Measurements from ENCODE around the gene RNF141. TPM values are rescaled to one million over a fixed set of nuclear protein-coding genes. Genes with fewer than 3 reads are reported as not detected.

Gene RNF141
- total RNA-seq, 1 experiment from 2014 or later, result 74.8 TPM

GRCh38 chr11:10564696-10565318, 23.8 kb upstream of the RNF141 start:
- no peaks in the 10 kb centered on the region for H3K27me3 Mint-ChIP-seq (ENCODE audit: insufficient read depth, unreplicated experiment)
- DNase-seq, result peak in 1 of 2 experiments; percentile 16
- H3K36me3 Mint-ChIP-seq (ENCODE audit: insufficient read depth, unreplicated experiment), result no peaks in the 10 kb centered on the region
- H3K9me3 Mint-ChIP-seq (ENCODE audit: unreplicated experiment), result no peaks in the 10 kb centered on the region
- H3K27ac Mint-ChIP-seq (ENCODE audit: unreplicated experiment), result no peak overlapping the region
- ChIA-PET POLR2A (no interaction called here), CTCF (interaction anchor here (0.6 to 0.9 kb wide), 4 partner anchors 24 to 899 kb away, joined by 3 to 4 read pairs (median 3); partner anchors contain the start of gene RNF141)
- no peaks in the 10 kb centered on the region for H3K9me3 ChIP-seq
- peaks cover 9% of the 10 kb centered on the region for H3K4me1 Mint-ChIP-seq (ENCODE audit: low read depth, unreplicated experiment)
- no peak overlapping the region for H3K4me3 Mint-ChIP-seq (ENCODE audit: unreplicated experiment)
- intact Hi-C loops (cut with micrococcal nuclease; ENCODE audit: unreplicated experiment), result loop anchor here (1.0 kb wide), 1 partner anchor 170 kb away; no protein-coding TSS in a partner anchor
- no peaks in the 10 kb centered on the region for H3K36me3 ChIP-seq (ENCODE audit: control insufficient read depth, insufficient read depth, low read length)
- H3K27me3 ChIP-seq (replicated peaks; ENCODE audit: control insufficient read depth, insufficient read depth, low read length), result no peaks in the 10 kb centered on the region
- H3K4me1 ChIP-seq, result peaks cover 7% of the 10 kb centered on the region; the same call in 1 of the 2 replicates
- BruUV-seq (replicated peaks), result no TSS peak
- H3K4me3 ChIP-seq (ENCODE audit: low read depth, low read length), result no peak overlapping the region
- TF ChIP-seq CTCF (IDR thresholded peaks at IDR 0.05; ENCODE audit: insufficient read depth in 1 of 2, low read depth in 1 of 2, low read length in 1 of 2, severe bottlenecking in 1 of 2, unreplicated experiment in 1 of 2), result peak in 1 of 2 experiments; percentile 22

- no peaks in the 10 kb centered on the region for H3K36me3 ChIP-seq (ENCODE audit: control insufficient read depth, insufficient read depth, low read length)
- CTCF ChIA-PET, result interaction anchor here (0.6 kb wide), 1 partner anchor 898 kb away, joined by 3 read pairs; no protein-coding TSS in a partner anchor
- peaks cover 9% of the 10 kb centered on the region for H3K4me1 Mint-ChIP-seq (ENCODE audit: low read depth, unreplicated experiment)
- no TSS peak for BruUV-seq (replicated peaks)
- intact Hi-C loops (cut with micrococcal nuclease; ENCODE audit: unreplicated experiment), result loop anchor here (1.0 kb wide), 1 partner anchor 171 kb away; no protein-coding TSS in a partner anchor
- POLR2A ChIA-PET, result no interaction called here
- H3K9me3 ChIP-seq, result no peaks in the 10 kb centered on the region
- H3K27me3 Mint-ChIP-seq (ENCODE audit: insufficient read depth, unreplicated experiment), result no peaks in the 10 kb centered on the region
- H3K4me3 Mint-ChIP-seq (ENCODE audit: unreplicated experiment), result no peak overlapping the region
- no peaks in the 10 kb centered on the region for H3K36me3 Mint-ChIP-seq (ENCODE audit: insufficient read depth, unreplicated experiment)
- H3K4me1 ChIP-seq, result peaks cover 9% of the 10 kb centered on the region; the same call in 1 of the 2 replicates
- no peaks in the 10 kb centered on the region for H3K27me3 ChIP-seq (replicated peaks; ENCODE audit: control insufficient read depth, insufficient read depth, low read length)
- H3K4me3 ChIP-seq (ENCODE audit: low read depth, low read length), result no peak overlapping the region
- H3K27ac Mint-ChIP-seq (ENCODE audit: unreplicated experiment), result no peak overlapping the region
- no peak for DNase-seq
- no peak for TF ChIP-seq CTCF (IDR thresholded peaks at IDR 0.05; ENCODE audit: insufficient read depth in 1 of 2, low read depth in 1 of 2, low read length in 1 of 2, severe bottlenecking in 1 of 2, unreplicated experiment in 1 of 2)
- H3K9me3 Mint-ChIP-seq (ENCODE audit: unreplicated experiment), result no peaks in the 10 kb centered on the region
These were observed 23.0 kb upstream of the RNF141 start for GRCh38 chr11:10564030-10564429.

- H3K9me3 ChIP-seq, result no peaks in the 10 kb centered on the region
- no peak overlapping the region for H3K4me3 ChIP-seq (ENCODE audit: low read depth, low read length)
- H3K9me3 Mint-ChIP-seq (ENCODE audit: unreplicated experiment), result no peaks in the 10 kb centered on the region
- ChIA-PET POLR2A (no interaction called here), CTCF (no interaction called here)
- H3K4me3 Mint-ChIP-seq (ENCODE audit: unreplicated experiment), result no peak overlapping the region
- H3K36me3 ChIP-seq (ENCODE audit: control insufficient read depth, insufficient read depth, low read length), result no peaks in the 10 kb centered on the region
- H3K4me1 Mint-ChIP-seq (ENCODE audit: low read depth, unreplicated experiment), result peaks cover 13% of the 10 kb centered on the region
- no peak for DNase-seq
- no TSS peak for BruUV-seq (replicated peaks)
- H3K27ac Mint-ChIP-seq (ENCODE audit: unreplicated experiment), result no peak overlapping the region
- peaks cover 16% of the 10 kb centered on the region; the same call in 1 of the 2 replicates for H3K4me1 ChIP-seq
- H3K27me3 Mint-ChIP-seq (ENCODE audit: insufficient read depth, unreplicated experiment), result no peaks in the 10 kb centered on the region
- TF ChIP-seq CTCF (IDR thresholded peaks at IDR 0.05; ENCODE audit: insufficient read depth in 1 of 2, low read depth in 1 of 2, low read length in 1 of 2, severe bottlenecking in 1 of 2, unreplicated experiment in 1 of 2), result no peak
- no peaks in the 10 kb centered on the region for H3K27me3 ChIP-seq (replicated peaks; ENCODE audit: control insufficient read depth, insufficient read depth, low read length)
- intact Hi-C loops (cut with micrococcal nuclease; ENCODE audit: unreplicated experiment), result no loop called here
- no peaks in the 10 kb centered on the region for H3K36me3 Mint-ChIP-seq (ENCODE audit: insufficient read depth, unreplicated experiment)
These were observed 21.0 kb upstream of the RNF141 start for GRCh38 chr11:10561947-10562346.

Measured in Caco-2 (cell line).